Lower leg skin (tissue), 4 donors: ENCODE data around the gene NNMT. TPM values are rescaled to one million over a fixed set of nuclear protein-coding genes. Genes with fewer than 3 reads are reported as not detected.

Experiments used
- DNase-seq, 2 donors: peaks; one replicate each; pipeline ENCODE4 v3.0.0-alpha.2; 2019; ENCODE audit warnings: low spot score in 2 of 2
- H3K4me3 ChIP-seq: fragments of 200-600 bp; sonication (generic); 2 replicates; pipeline ENCODE4 v1.5.1; 2017; ENCODE audit warnings: mild to moderate bottlenecking, low read depth; ENCODE audit not compliant: poor library complexity, severe bottlenecking
- CTCF ChIP-seq, 3 donors: fragments of 450-650 bp; IDR thresholded peaks; one replicate each; pipeline ENCODE4 v1.5.1; 2016; ENCODE audit warnings: antibody characterized with exemption in 3 of 3, mild to moderate bottlenecking in 3 of 3, moderate library complexity in 2 of 3
- POLR2A ChIP-seq, 2 donors: fragments of 450-650 bp; IDR thresholded peaks; one replicate each; pipeline ENCODE4 v1.6.1; 2016 to 2017; ENCODE audit warnings: antibody characterized with exemption in 2 of 2, mild to moderate bottlenecking in 1 of 2, moderate library complexity in 1 of 2
- WGBS, 2 donors: methylation state at CpG; one replicate each; pipeline ENCODE4 v1.1.5; 2018; 5-methylcytosine and 5-hydroxymethylcytosine counted together
- intact Hi-C: fragments of 100-400 bp; cut with DNase I; formaldehyde crosslinking; loops from one replicate; pipeline ENCODE4 v1.15.0; 2023; ENCODE audit warnings: low total_unique reads
- total RNA-seq, 4 donors: library from RNA; depleted of rRNA; stranded (reverse); fragments of >200 nt; gene quantifications; one replicate each; pipeline ENCODE4 v1.1.0, GENCODE V29; 2016

The NNMT gene
- total RNA-seq, 4 donors from 2014 or later = 137 to 381 (median 145) TPM

- H3K4me3 ChIP-seq = no peak overlapping the region
- no peak for TF ChIP-seq CTCF (IDR thresholded peaks at IDR 0.05)
- TF ChIP-seq POLR2A (IDR thresholded peaks at IDR 0.05) = no peak
- no peak for DNase-seq
- 80 to 86% methylated on average over 11 of the region's 11 CpGs for WGBS, 2 donors
- intact Hi-C loops = no loop called here
Observed at GRCh38 chr11:114277637-114278341, 18.4 kb upstream of the NNMT start.

GRCh38 chr11:114278342-114279065 lies 17.7 kb upstream of the NNMT start:
- TF ChIP-seq CTCF (IDR thresholded peaks at IDR 0.05) (no peak), POLR2A (IDR thresholded peaks at IDR 0.05) (no peak)
- intact Hi-C loops = no loop called here
- 80 to 88% methylated on average over 4 of the region's 4 CpGs for WGBS, 2 donors
- no peak overlapping the region for H3K4me3 ChIP-seq
- no peak for DNase-seq

- WGBS, 2 donors = 42 to 46% methylated on average over 9 of the region's 9 CpGs
- TF ChIP-seq POLR2A (IDR thresholded peaks at IDR 0.05) = no peak
- TF ChIP-seq CTCF (IDR thresholded peaks at IDR 0.05) = no peak
- intact Hi-C loops = no loop called here
- no peak for DNase-seq
- no peak overlapping the region for H3K4me3 ChIP-seq
Observed at GRCh38 chr11:114279792-114280546, 16.2 kb upstream of the NNMT start.

- DNase-seq = peak in 1 of 2 donors; percentile 92
- 36 to 72% methylated on average over 5 to 6 of the region's 6 CpGs for WGBS, 2 donors
- TF ChIP-seq POLR2A (IDR thresholded peaks at IDR 0.05) (no peak), CTCF (IDR thresholded peaks at IDR 0.05) (no peak)
- intact Hi-C loops = no loop called here
- H3K4me3 ChIP-seq = no peak overlapping the region
Observed at GRCh38 chr11:114280696-114281095, 15.5 kb upstream of the NNMT start.

- DNase-seq = no peak
- TF ChIP-seq POLR2A (IDR thresholded peaks at IDR 0.05) = no peak
- TF ChIP-seq CTCF (IDR thresholded peaks at IDR 0.05) = no peak
- H3K4me3 ChIP-seq = no peak overlapping the region
- 41 to 56% methylated on average over 1 of the region's 1 CpG for WGBS, 2 donors
- intact Hi-C loops = no loop called here
Observed at GRCh38 chr11:114281388-114281956, 14.7 kb upstream of the NNMT start.
